ENCODE results near the gene CHURC1. TPM values are rescaled to one million over a fixed set of nuclear protein-coding genes. Genes with fewer than 3 reads are reported as not detected.

Gene CHURC1
- total and polyA plus RNA-seq, 2 of the 13 experiments (the other 11 are each of a cell fraction or from before 2014, with no cell fraction given) = 41.1 to 74.4 TPM

DNA sequence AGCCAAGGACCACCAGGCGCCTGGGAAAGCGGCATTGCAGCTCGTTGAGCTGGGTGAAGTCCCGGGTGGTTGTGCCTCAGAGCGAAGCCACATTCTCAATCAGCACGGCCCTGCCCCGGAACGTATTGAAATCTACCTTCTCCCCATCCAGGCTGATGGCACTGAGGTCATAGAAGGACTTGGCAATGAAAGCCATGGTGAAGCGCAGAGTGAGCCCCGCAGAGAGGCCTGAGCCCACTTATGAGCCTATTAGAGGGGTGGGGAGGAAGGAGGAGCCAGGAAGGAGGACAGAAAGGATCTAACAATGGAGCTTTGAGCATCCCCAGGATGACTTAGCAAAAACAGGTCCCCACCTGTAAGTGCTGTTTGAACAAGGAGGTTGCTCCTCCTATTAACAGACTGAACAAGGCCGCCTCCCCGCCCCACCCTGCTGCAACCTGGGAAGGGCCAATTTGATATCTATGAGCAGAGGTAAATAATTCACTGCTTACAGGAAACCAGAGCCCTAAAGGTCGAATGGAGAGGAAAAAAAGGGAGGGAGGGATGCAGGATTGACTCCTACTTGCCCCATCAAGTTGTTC is 28.4 kb downstream of the CHURC1 start, which contains the start of gene GPX2 (continued):
- peak; percentile 78 for TF ChIP-seq PRDM10 (CRISPR knock-in tag; IDR thresholded peaks at IDR 0.05; ENCODE audit: low read depth)
- TF ChIP-seq ZSCAN22 (CRISPR knock-in tag; IDR thresholded peaks at IDR 0.05) = no peak
- TF ChIP-seq LCORL (IDR thresholded peaks at IDR 0.05) = no peak
- TF ChIP-seq LCORL (CRISPR knock-in tag; IDR thresholded peaks at IDR 0.05) = peak; percentile 76
- TF ChIP-seq SP1 (IDR thresholded peaks at IDR 0.05) = no peak
- peak; percentile 49; the same call in 1 of the 2 replicates for TF ChIP-seq SP1 (CRISPR knock-in tag; IDR thresholded peaks at IDR 0.05)
- TF ChIP-seq DR1 (CRISPR knock-in tag; IDR thresholded peaks at IDR 0.05) = peak; percentile 97
- TF ChIP-seq FOSL2 (CRISPR knock-in tag; IDR thresholded peaks at IDR 0.05) = peak; percentile 57
- 0 out of 2 replicates have a peak, but pooled peaks have one; percentile 56 for TF ChIP-seq DNMT3B (CRISPR knock-in tag; conservative IDR thresholded peaks at IDR 0.05)
- TF ChIP-seq THAP11 (CRISPR knock-in tag; IDR thresholded peaks at IDR 0.05) = peak; percentile 67; the same call in 1 of the 2 replicates
- TF ChIP-seq HDAC1 (CRISPR knock-in tag; IDR thresholded peaks at IDR 0.05) = peak; percentile 55
- TF ChIP-seq ZNF121 (CRISPR knock-in tag; IDR thresholded peaks at IDR 0.05) = no peak
- TF ChIP-seq ZNF549 (CRISPR knock-in tag; IDR thresholded peaks at IDR 0.05) = no peak
- TF ChIP-seq MAZ (IDR thresholded peaks at IDR 0.05; ENCODE audit: borderline replicate concordance, low read depth, low read length) = 0 out of 2 replicates have a peak, but pooled peaks have one; percentile 20
- no peak for TF ChIP-seq MAZ (CRISPR knock-in tag; IDR thresholded peaks at IDR 0.05; ENCODE audit: low read depth)
- TF ChIP-seq PATZ1 (CRISPR knock-in tag; IDR thresholded peaks at IDR 0.05) = peak; percentile 82
- TF ChIP-seq ATAD3A (CRISPR knock-in tag; IDR thresholded peaks at IDR 0.05) = no peak
- TF ChIP-seq TFAP4 (IDR thresholded peaks at IDR 0.05; ENCODE audit: borderline replicate concordance, low read depth) = peak; percentile 70; the same call in 1 of the 2 replicates
- peak; percentile 76 for TF ChIP-seq GFI1 (CRISPR knock-in tag; IDR thresholded peaks at IDR 0.05; ENCODE audit: borderline replicate concordance)
- no peak for TF ChIP-seq CBX2 (IDR thresholded peaks at IDR 0.05; ENCODE audit: low read depth, low read length)
- no peak for TF ChIP-seq CBX2 (CRISPR knock-in tag; IDR thresholded peaks at IDR 0.05; ENCODE audit: low read depth)
